Heart right ventricle (tissue), 16 donors: ENCODE results near the gene PTGER2. TPM values are rescaled to one million over a fixed set of nuclear protein-coding genes. Genes with fewer than 3 reads are reported as not detected.

ENCODE experiments used
- ATAC-seq, 8 donors: fragments of 200-7000 bp; cut with Tn5 transposase; one replicate each; pipeline ENCODE4 v1.9.1; 2020; ENCODE audit warnings: mild to moderate bottlenecking in 8 of 8, moderate library complexity in 8 of 8, moderate number of reproducible peaks in 1 of 8
- DNase-seq, 2 donors: peaks; one replicate each; pipeline ENCODE4 v3.0.0-alpha.2; 2020
- H3K27ac ChIP-seq, 10 donors: fragments of 200-600 bp; sonication (generic) in 2 of 10; one replicate each; pipeline versions ENCODE4 v1.5.0 to v1.8.0; 2020 to 2022; ENCODE audit warnings: mild to moderate bottlenecking in 3 of 10
- H3K27me3 ChIP-seq, 7 donors: fragments of 200-600 bp; one replicate each; pipeline ENCODE4 v1.8.0; 2021 to 2022; ENCODE audit warnings: mild to moderate bottlenecking in 2 of 7
- H3K36me3 ChIP-seq, 9 donors: fragments of 200-600 bp; sonication (generic) in 1 of 9; one replicate each; pipeline versions ENCODE4 v1.5.0 to v1.8.0; 2020 to 2022; ENCODE audit warnings: mild to moderate bottlenecking in 2 of 9
- H3K4me1 ChIP-seq, 9 donors: fragments of 200-600 bp; sonication (generic) in 1 of 9; one replicate each; pipeline versions ENCODE4 v1.5.0 to v1.8.0; 2020 to 2022; ENCODE audit warnings: mild to moderate bottlenecking in 4 of 9
- H3K4me3 ChIP-seq, 10 donors: fragments of 200-600 bp; sonication (generic) in 2 of 10; one replicate each; pipeline versions ENCODE4 v1.5.0 to v1.8.0; 2020 to 2022; ENCODE audit warnings: mild to moderate bottlenecking in 7 of 10, moderate library complexity in 2 of 10
- H3K9me3 ChIP-seq, 11 donors: fragments of 200-600 bp in 10 of 11; sonication (generic) in 2 of 11; one replicate each; pipeline versions ENCODE4 v1.5.0 to v1.8.0; 2013 to 2022; ENCODE audit warnings: mild to moderate bottlenecking in 2 of 11, control low read depth in 1 of 11, moderate library complexity in 1 of 11
- WGBS, 2 donors: extraction: QIAGEN DNeasy Blood & Tissue Kit; methylation state at CpG; one replicate each; pipeline ENCODE4 v1.1.7; 2013; ENCODE audit warnings: inconsistent platforms in 1 of 2; 5-methylcytosine and 5-hydroxymethylcytosine counted together
- intact Hi-C, 10 donors: fragments of 100-400 bp; cut with DNase I; formaldehyde crosslinking; loops; one replicate each; pipeline versions ENCODE4 v1.11.1 to v1.14.2; 2022
- polyA plus RNA-seq, 2 donors: library from polyadenylated mRNA; stranded (reverse); fragments of 200-250 nt; gene quantifications; one replicate each; pipeline ENCODE4 v1.2.3, GENCODE V29; 2013
- total RNA-seq, 10 donors: library from RNA; stranded (reverse); fragmentation: NEBNext Ultra II Directional in 3 of 10; extraction: Animal tissue kit (Norgen Biotek cat#: 25700) in 3 of 10; gene quantifications; one replicate each; pipeline versions ENCODE4 v1.2.1 to v1.2.4, GENCODE V29; 2021 to 2023
- TF ChIP-seq, protein P1 (sequence below), 9 donors: fragments of 200-600 bp; sonication (generic) in 2 of 9; IDR thresholded peaks; one replicate each; pipeline versions ENCODE4 v1.5.0 to v1.8.0; 2021 to 2022; ENCODE audit warnings: antibody characterized with exemption in 9 of 9, mild to moderate bottlenecking in 5 of 9, moderate library complexity in 1 of 9
- donor health status: Arrhythmogenic right ventricular cardiomyopathy.
- donor health status: ischemic (EF 13 %, LVEDD 7.1; RV severe dilation, severe dysfunction).
- donor health status: healthy with polysubstance abuse.
- donor health status: DM: no; HTN: yes; CAD: no.
- donor health status: DM: no; HTN: no; CAD: no.
- donor health status: ischemic (EF 25% LVEDD 6.9; RV normal size, moderate dysfunction).
- donor health status: ischemic (EF 25% LVEDD 5.7; RV mildly dilated, moderate dysfunction).
- donor health status: healthy.
- donor health status: DM: yes; HTN: yes; CAD: no.
- donor health status: Ischemic cardiomyopathy.
- donor health status: ischemic (EF 35%, LVEDD 5.7; RV mildly dilated, moderate dysfunction).
- donor health status: nonischemic (EF 11% LVEDD 7.7; RV severe dilation, severe dysfunction).
- donor health status: DM: yes; HTN: yes; CAD: no.
- donor health status: PGD.
- donor health status: ischemic (EF 29% LVEDD 5.4; RV normal size, mild dysfunction).
- donor health status: nonischemic (EF 23%, LVEDD 6.1; RV moderate dilation, normal function).

Gene PTGER2
- total and polyA plus RNA-seq, 12 donors = 0.11 to 2.4 (median 0.34) TPM

DNA sequence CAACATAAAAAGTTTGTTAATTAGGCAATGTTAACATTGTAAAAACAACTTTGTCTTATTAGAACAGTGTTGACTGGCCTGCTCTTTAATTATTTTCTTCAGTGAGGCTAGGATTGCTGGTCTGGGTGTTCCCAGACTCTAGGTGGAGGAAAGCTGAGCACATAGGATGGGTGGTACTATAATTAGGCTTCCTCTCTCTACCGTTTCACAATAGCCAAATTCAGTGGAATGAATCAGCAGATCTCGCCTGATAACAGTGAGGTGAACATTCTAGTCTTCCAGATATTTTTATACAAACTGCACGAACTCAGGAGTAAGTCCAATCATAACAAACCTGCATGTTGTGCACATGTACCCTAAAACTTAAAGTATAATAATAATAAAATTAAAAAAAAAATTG lies 34.7 kb upstream of the PTGER2 start:
- intact Hi-C loops = loop anchor here in 1 of 10 donors (10.0 kb wide), 1 partner anchor 285 kb away; no protein-coding TSS in a partner anchor
- peak in 1 of 2 donors; percentile 27 for DNase-seq
- TF ChIP-seq, protein P1, sequence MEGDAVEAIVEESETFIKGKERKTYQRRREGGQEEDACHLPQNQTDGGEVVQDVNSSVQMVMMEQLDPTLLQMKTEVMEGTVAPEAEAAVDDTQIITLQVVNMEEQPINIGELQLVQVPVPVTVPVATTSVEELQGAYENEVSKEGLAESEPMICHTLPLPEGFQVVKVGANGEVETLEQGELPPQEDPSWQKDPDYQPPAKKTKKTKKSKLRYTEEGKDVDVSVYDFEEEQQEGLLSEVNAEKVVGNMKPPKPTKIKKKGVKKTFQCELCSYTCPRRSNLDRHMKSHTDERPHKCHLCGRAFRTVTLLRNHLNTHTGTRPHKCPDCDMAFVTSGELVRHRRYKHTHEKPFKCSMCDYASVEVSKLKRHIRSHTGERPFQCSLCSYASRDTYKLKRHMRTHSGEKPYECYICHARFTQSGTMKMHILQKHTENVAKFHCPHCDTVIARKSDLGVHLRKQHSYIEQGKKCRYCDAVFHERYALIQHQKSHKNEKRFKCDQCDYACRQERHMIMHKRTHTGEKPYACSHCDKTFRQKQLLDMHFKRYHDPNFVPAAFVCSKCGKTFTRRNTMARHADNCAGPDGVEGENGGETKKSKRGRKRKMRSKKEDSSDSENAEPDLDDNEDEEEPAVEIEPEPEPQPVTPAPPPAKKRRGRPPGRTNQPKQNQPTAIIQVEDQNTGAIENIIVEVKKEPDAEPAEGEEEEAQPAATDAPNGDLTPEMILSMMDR (IDR thresholded peaks at IDR 0.05) = no peak
- H3K4me3 ChIP-seq = no peak overlapping the region
- H3K36me3 ChIP-seq = peaks cover 0 to 7% (median 0%) of the 10 kb centered on the region in 9 donors
- peaks cover 0 to 24% (median 5%) of the 10 kb centered on the region in 9 donors for H3K4me1 ChIP-seq
- peak overlapping the region in 8 of 10 donors; percentile 13 to 64 (median 36) for H3K27ac ChIP-seq
- no peaks in the 10 kb centered on the region for H3K27me3 ChIP-seq
- no peaks in the 10 kb centered on the region for H3K9me3 ChIP-seq
- WGBS, 2 donors = 31 to 36% methylated on average over 3 of the region's 3 CpGs
- peak; percentile 73 to 96 (median 86) for ATAC-seq

DNA sequence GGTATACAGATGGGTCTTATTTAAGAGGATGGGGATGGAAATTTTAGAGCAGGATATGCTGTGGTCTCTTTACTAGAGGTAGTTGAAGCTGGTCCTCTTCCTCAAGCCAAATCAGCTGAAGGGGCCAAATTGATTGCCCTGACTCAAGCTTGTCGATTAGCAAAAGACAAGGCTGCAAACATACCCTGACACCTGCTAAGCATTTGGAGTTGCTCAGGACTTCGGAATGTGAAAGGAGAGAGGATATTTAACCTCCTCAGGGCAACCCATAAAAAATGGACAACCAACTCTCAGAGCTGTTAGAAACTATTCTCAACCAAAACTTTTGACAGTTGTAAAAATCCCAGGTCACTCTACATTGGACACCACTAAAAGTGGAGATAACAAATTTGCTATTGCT lies 31.0 kb upstream of the PTGER2 start:
- peaks cover 0 to 24% (median 5%) of the 10 kb centered on the region in 9 donors for H3K4me1 ChIP-seq
- no peaks in the 10 kb centered on the region for H3K36me3 ChIP-seq
- intact Hi-C loops = no loop called here
- H3K27me3 ChIP-seq = peaks cover 0 to 12% (median 0%) of the 10 kb centered on the region in 7 donors
- no peak for DNase-seq
- WGBS, 2 donors = 78 to 81% methylated on average over 2 of the region's 2 CpGs
- H3K27ac ChIP-seq = no peak overlapping the region
- no peak for ATAC-seq
- peaks cover 0 to 2% (median 0%) of the 10 kb centered on the region in 11 donors for H3K9me3 ChIP-seq
- TF ChIP-seq, protein P1 (IDR thresholded peaks at IDR 0.05) = no peak
- no peak overlapping the region for H3K4me3 ChIP-seq

DNA sequence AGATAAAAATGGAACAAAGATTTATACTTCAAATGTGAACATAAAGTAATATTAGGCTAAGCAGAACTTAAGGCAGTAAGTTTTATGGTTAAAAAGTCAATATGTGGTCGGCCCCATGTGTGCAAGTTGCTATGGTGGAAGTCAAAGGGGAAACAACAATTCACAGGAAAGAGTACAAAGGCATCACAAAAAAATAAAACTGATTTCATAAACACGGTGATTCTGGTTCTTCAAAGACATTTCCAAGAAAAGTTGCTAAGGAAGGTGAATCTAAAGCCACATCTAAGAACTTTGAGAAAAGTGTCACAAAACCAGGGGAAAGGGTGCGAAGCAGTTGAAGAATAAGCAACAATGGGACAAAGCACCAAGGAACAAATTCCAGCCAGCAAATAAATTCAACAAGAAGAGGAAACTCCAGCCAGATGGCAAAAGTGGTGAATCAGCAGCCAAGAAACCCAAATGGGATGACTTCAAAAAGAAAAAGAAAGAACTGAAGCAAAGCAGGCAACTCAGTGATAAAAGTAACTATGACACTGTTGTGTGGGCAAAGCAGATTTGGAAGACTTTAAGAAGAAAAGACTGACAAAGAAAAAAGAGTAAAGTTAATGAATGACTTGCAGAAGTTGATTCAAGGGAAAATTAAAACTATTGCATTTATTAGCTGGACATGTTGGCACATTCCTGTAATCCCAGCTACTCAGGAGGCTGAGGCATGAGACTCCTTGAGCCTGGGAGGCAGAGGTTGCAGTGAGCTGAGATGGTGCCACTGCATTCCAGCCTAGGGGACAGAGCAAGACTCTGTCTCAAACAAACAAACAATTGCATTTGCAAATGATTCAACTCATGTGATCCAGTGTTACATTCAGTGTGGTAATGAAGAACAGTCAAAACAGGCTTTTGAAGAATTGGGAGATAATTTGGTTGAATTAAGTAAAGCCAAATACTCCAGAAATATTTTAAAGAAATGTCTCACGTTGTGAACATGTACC lies 27.2 kb upstream of the PTGER2 start:
- ATAC-seq = no peak

DNA sequence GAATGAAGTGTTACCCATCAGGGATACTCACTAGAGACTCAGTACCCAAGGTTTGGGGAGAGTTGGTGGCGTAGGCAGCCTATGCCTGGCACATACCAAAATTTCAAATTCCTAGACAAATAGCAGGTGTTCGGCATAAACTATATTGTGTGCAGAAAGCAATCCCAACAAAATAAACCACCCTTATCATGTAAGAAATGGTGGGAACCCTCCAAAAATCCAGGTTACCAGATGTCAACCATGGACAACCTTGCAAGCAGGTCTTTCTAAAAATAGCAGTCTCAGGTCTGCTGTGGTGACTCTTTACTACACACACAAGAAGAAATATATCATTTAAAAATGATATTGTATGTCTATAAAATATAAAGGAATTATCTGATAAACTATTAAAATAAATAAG lies 17.7 kb upstream of the PTGER2 start:
- ATAC-seq (no peak), DNase-seq (no peak)
- Histone ChIP-seq H3K27me3 (no peaks in the 10 kb centered on the region), H3K4me1 (peaks cover 0 to 8% (median 0%) of the 10 kb centered on the region in 9 donors), H3K27ac (no peak overlapping the region), H3K9me3 (no peaks in the 10 kb centered on the region), H3K4me3 (no peak overlapping the region), H3K36me3 (no peaks in the 10 kb centered on the region)
- intact Hi-C loops = loop anchor here in 3 of 10 donors (5.0 kb wide), 2 partner anchors 176 to 181 kb away; no protein-coding TSS in a partner anchor
- WGBS, 2 donors = 96 to 97% methylated on average over 2 of the region's 2 CpGs
- TF ChIP-seq, protein P1 (IDR thresholded peaks at IDR 0.05) = no peak

More for the DNA sequence above, 27.2 kb upstream of the PTGER2 start:
- H3K36me3 ChIP-seq = no peaks in the 10 kb centered on the region
- no peaks in the 10 kb centered on the region for H3K4me1 ChIP-seq
- H3K27ac ChIP-seq = no peak overlapping the region
- intact Hi-C loops = no loop called here
- no peak overlapping the region for H3K4me3 ChIP-seq
- H3K9me3 ChIP-seq = peaks cover 0 to 17% (median 0%) of the 10 kb centered on the region in 11 donors
- peaks cover 0 to 14% (median 0%) of the 10 kb centered on the region in 7 donors for H3K27me3 ChIP-seq
- 75 to 81% methylated on average over 4 of the region's 4 CpGs for WGBS, 2 donors
- no peak for DNase-seq
- TF ChIP-seq, protein P1 (IDR thresholded peaks at IDR 0.05) = no peak
